ENCODE results near the gene SMARCD1.

GRCh38 chr12:50102131-50102531 lies 17.0 kb downstream of the SMARCD1 start:
- no peak for TF ChIP-seq CTCF (conservative IDR thresholded peaks at IDR 0.05; ENCODE audit: low read depth, low read length)
- TF ChIP-seq EZH2 (IDR thresholded peaks at IDR 0.05; ENCODE audit: borderline replicate concordance, low read depth, low read length, poor library complexity, severe bottlenecking): no peak

Measured in A673 (cell line).